Muscle layer of duodenum (tissue), 2 donors: ENCODE measurements around the gene ILF2.

Source experiments
- H3K27ac ChIP-seq: one replicate; pipeline ENCODE4 v1.7.0; 2013; ENCODE audit warnings: mild to moderate bottlenecking, low read length
- H3K27me3 ChIP-seq: one replicate; pipeline ENCODE4 v1.7.0; 2013; ENCODE audit warnings: low read depth, mild to moderate bottlenecking, control low read depth, low read length
- H3K36me3 ChIP-seq, 2 donors: one replicate each; pipeline ENCODE4 v1.7.0; 2013; ENCODE audit warnings: low read length in 2 of 2, control low read depth in 1 of 2, mild to moderate bottlenecking in 1 of 2; ENCODE audit not compliant: insufficient read depth in 2 of 2, control insufficient read depth in 1 of 2
- H3K4me1 ChIP-seq, 2 donors: one replicate each; pipeline ENCODE4 v1.7.0; 2013; ENCODE audit warnings: low read length in 2 of 2, mild to moderate bottlenecking in 2 of 2, control low read depth in 1 of 2, moderate library complexity in 1 of 2; ENCODE audit not compliant: insufficient read depth in 2 of 2, control insufficient read depth in 1 of 2
- H3K4me3 ChIP-seq, 2 donors: one replicate each; pipeline ENCODE4 v1.7.0; 2013; ENCODE audit warnings: low read length in 2 of 2, low read depth in 1 of 2, mild to moderate bottlenecking in 1 of 2
- H3K9me3 ChIP-seq, 2 donors: one replicate each; pipeline ENCODE4 v1.7.0; 2013; ENCODE audit warnings: low read length in 2 of 2, control low read depth in 1 of 2, mild to moderate bottlenecking in 1 of 2; ENCODE audit not compliant: control insufficient read depth in 1 of 2
- donor health status: healthy.

Gene ILF2

GRCh38 chr1:153661111-153661708, 9.6 kb downstream of the ILF2 start:
- Histone ChIP-seq H3K9me3 (no peaks in the 10 kb centered on the region), H3K4me1 (peaks cover 7 to 11% of the 10 kb centered on the region in 2 donors), H3K27me3 (no peaks in the 10 kb centered on the region), H3K27ac (no peak overlapping the region), H3K36me3 (peaks cover 47 to 55% of the 10 kb centered on the region in 2 donors), H3K4me3 (no peak overlapping the region)

DNA sequence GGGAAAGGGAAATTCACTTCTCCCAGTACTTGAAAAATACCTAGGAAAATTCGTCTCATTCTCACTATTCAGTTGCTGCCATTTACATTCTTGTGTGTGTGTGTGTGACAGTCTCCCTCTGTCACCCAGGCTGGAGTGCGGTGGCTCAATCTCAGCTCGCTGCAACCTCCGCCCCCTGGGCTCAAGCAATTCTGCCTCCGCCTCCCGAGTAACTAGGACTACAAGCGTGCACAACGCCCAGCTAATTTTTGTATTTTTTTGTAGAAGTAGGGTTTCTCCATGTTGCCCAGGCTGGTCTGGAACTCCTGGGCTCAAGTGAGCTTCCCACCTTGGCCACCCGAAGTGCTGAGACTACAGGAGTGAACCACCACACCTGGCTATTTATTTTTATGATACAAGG, 11.1 kb downstream of the ILF2 start:
- Histone ChIP-seq H3K4me1 (peaks cover 7 to 11% of the 10 kb centered on the region in 2 donors), H3K27ac (no peak overlapping the region), H3K27me3 (no peaks in the 10 kb centered on the region), H3K9me3 (no peaks in the 10 kb centered on the region), H3K4me3 (peak overlapping the region; percentile 88 to 96), H3K36me3 (peaks cover 33 to 39% of the 10 kb centered on the region in 2 donors)

DNA sequence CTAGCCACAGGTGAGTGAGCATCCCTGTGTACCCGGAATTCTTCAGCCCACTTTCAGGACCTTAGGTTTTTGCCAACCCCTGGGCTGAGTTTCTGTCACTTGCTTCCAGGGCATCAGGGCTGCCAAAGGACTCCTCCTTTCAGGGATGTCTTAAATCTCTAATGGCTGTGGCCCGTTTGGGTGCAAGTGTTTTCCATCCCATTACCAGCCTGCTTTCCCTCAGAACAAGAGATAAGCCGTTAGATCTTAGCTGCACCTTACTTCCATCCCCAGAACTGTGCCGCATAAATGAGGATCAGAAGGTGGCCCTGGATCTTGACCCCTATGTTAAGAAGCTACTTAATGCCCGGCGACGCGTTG, 11.6 kb downstream of the ILF2 start:
- Histone ChIP-seq H3K9me3 (no peaks in the 10 kb centered on the region), H3K4me3 (peak overlapping the region; percentile 88 to 96), H3K4me1 (peaks cover 7 to 11% of the 10 kb centered on the region in 2 donors), H3K27ac (peak overlapping the region; percentile 86), H3K27me3 (no peaks in the 10 kb centered on the region), H3K36me3 (peaks cover 29 to 34% of the 10 kb centered on the region in 2 donors)

DNA sequence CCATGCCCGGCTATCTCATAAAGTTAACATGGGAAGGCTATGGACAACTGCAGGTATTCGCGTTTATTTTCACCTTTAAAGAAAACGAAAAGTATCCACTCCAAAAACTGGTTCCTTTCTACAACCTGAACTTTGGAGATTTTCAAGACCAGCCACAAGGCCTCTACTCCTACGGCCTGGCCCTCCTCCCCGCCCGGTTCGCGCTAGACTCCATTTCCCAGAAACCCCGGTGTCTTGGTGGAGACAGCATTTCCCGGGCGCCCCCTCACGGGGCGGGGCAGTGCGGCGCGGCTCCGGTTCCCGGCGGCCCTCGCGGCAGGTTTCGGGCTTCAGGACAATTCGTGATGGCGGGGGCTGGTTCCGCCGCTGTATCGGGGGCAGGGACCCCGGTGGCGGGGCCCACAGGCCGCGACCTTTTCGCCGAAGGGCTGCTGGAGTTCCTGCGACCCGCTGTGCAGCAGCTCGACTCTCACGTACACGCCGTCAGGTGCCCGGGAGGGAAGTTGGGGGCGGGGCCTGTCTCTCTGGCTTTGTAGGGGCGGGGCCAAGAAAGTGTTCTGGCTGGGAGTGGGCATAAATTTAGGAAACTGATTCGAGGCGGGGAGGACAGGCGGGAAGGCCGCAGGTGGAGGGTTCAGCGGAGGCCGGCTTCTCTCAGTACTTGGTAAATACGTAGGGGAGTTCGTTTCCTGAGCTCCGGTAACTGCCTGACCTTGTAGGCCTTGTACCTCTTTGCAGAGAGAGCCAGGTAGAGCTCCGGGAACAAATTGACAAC, 12.2 kb downstream of the ILF2 start, which contains the start of gene SNAPIN:
SNAPIN (plus strand) TSS at position 304 of the 775 bp plus-strand sequence; CDS start at position 345, 41 bp downstream.
- peaks cover 24 to 29% of the 10 kb centered on the region in 2 donors for H3K36me3 ChIP-seq
- H3K9me3 ChIP-seq: no peaks in the 10 kb centered on the region
- H3K27me3 ChIP-seq: no peaks in the 10 kb centered on the region
- peak within 1 kb of the TSS; percentile 88 to 96 for H3K4me3 ChIP-seq
- H3K4me1 ChIP-seq: peaks cover 7 to 11% of the 10 kb centered on the region in 2 donors
- H3K27ac ChIP-seq: peak within 1 kb of the TSS; percentile 86

DNA sequence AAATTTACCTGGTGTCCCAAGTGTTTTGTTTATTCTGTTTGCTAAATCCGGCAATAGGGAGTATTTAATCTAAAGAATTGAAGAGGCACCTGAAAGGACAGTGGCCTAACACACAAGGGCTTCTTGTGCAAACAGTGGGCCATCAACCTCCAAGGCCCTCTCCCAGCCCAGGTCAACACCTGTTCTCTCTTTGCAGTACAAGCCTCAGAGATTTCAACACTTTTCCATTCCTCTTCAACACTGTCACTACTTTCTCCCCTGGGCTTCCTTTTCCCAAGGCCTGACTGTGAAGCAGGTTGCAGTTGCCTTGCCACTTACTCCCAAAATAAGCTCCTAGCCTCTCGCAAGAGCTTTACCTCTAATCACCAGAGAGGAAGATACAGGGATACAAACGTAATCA, 15.5 kb downstream of the ILF2 start:
- Histone ChIP-seq H3K36me3 (no peaks in the 10 kb centered on the region), H3K9me3 (no peaks in the 10 kb centered on the region), H3K4me3 (no peak overlapping the region), H3K4me1 (peaks cover 7 to 11% of the 10 kb centered on the region in 2 donors), H3K27me3 (no peaks in the 10 kb centered on the region), H3K27ac (no peak overlapping the region)

DNA sequence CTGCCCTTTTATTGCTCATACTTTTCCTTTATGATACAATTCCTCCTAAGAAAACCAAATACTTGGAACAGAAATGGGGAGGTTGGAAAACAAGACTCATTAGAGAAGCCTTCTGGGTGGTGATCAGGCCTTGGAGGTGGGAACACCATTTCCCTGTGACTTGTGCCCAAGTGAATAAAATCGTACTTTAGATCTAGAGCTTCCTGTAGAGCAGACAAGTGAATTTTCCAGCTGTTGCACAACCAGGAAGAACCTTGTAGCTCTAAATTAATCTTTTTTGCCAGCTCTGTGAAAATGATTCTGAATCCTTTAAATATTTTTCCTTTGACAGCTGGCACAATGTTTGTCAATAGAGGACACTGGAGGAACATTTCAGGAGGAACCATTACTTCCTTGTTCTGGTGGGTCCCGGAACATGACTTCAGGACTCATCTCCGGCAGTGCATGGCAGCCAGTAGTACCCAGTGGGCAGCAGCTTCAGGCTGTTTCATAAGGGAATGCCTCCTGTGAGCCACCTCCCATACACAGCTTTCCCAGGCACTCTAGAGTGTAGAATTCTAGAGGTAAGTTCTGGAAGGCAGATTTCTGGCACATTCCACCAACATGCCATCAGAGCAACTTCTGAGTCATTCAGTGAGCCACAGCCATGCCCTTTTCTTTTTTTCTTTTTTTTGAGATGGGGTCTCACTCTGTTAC, 17.8 kb downstream of the ILF2 start:
- H3K27me3 ChIP-seq: no peaks in the 10 kb centered on the region
- no peaks in the 10 kb centered on the region for H3K9me3 ChIP-seq
- no peak overlapping the region for H3K27ac ChIP-seq
- H3K36me3 ChIP-seq: no peaks in the 10 kb centered on the region
- H3K4me3 ChIP-seq: no peak overlapping the region
- no peaks in the 10 kb centered on the region for H3K4me1 ChIP-seq

DNA sequence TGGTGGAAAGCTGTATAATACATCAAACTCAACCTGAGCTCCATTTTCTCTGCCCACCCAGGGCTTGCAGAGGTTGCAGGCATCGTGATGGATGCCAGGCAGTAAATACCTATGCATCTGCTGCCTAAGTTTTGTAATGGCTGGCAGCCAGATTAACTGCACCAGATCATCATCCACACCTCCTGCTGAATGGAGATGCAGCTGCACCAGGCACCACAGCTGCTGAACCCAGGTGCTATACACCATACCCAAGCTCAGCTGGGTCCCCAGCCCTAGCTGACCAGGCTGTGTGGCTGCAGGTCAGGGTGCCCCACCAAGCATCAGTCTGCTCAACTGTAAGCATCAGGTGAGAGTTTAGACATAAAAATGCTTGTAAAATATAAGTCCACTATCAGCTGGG, 19.0 kb downstream of the ILF2 start:
- Histone ChIP-seq H3K27me3 (no peaks in the 10 kb centered on the region), H3K36me3 (peaks cover 4 to 6% of the 10 kb centered on the region in 2 donors), H3K27ac (no peak overlapping the region), H3K4me1 (no peaks in the 10 kb centered on the region), H3K9me3 (no peaks in the 10 kb centered on the region), H3K4me3 (no peak overlapping the region)

- no peak overlapping the region for H3K4me3 ChIP-seq
- H3K36me3 ChIP-seq: peaks cover 15 to 21% of the 10 kb centered on the region in 2 donors
- H3K4me1 ChIP-seq: no peaks in the 10 kb centered on the region
- H3K9me3 ChIP-seq: no peaks in the 10 kb centered on the region
- no peak overlapping the region for H3K27ac ChIP-seq
- H3K27me3 ChIP-seq: no peaks in the 10 kb centered on the region
Measured at GRCh38 chr1:153649863-153650235, 20.9 kb downstream of the ILF2 start.

- Histone ChIP-seq H3K4me3 (no peak overlapping the region), H3K27ac (no peak overlapping the region), H3K9me3 (no peaks in the 10 kb centered on the region), H3K36me3 (peaks cover 19 to 27% of the 10 kb centered on the region in 2 donors), H3K4me1 (no peaks in the 10 kb centered on the region), H3K27me3 (no peaks in the 10 kb centered on the region)
Measured at GRCh38 chr1:153649137-153649862, 21.5 kb downstream of the ILF2 start.

- peaks cover 31 to 39% of the 10 kb centered on the region in 2 donors for H3K36me3 ChIP-seq
- H3K4me1 ChIP-seq: peaks cover 0 to 4% of the 10 kb centered on the region in 2 donors
- no peak overlapping the region for H3K27ac ChIP-seq
- H3K4me3 ChIP-seq: no peak overlapping the region
- H3K9me3 ChIP-seq: no peaks in the 10 kb centered on the region
- H3K27me3 ChIP-seq: no peaks in the 10 kb centered on the region
Measured at GRCh38 chr1:153648000-153648643, 22.7 kb downstream of the ILF2 start.
